Progenitor cell of endocrine pancreas (in vitro differentiated cells): ENCODE results near the gene SUFU. TPM values are rescaled to one million over a fixed set of nuclear protein-coding genes. Genes with fewer than 3 reads are reported as not detected.

Experiments used
- DNase-seq: peaks from one replicate; pipeline ENCODE4 v3.0.0; 2021; ENCODE audit warnings: low spot score; ENCODE audit not compliant: unreplicated experiment
- H3K27ac Mint-ChIP-seq: 2 replicates; pipeline ENCODE4 v1.8.0; 2021; ENCODE audit warnings: mild to moderate bottlenecking, moderate library complexity, mixed read lengths
- H3K27me3 Mint-ChIP-seq: 2 replicates; pipeline ENCODE4 v1.8.0; 2021; ENCODE audit warnings: mixed read lengths
- H3K36me3 Mint-ChIP-seq: 2 replicates; pipeline ENCODE4 v1.8.0; 2022; ENCODE audit warnings: mixed read lengths; ENCODE audit not compliant: insufficient read depth
- H3K4me1 Mint-ChIP-seq: 2 replicates; pipeline ENCODE4 v1.8.0; 2021; ENCODE audit warnings: low read depth, mixed read lengths
- H3K4me3 Mint-ChIP-seq: 2 replicates; pipeline ENCODE4 v1.8.0; 2021; ENCODE audit warnings: low read depth, mild to moderate bottlenecking, moderate library complexity, mixed read lengths
- H3K9me3 Mint-ChIP-seq: 2 replicates; pipeline ENCODE4 v1.8.0; 2021; ENCODE audit warnings: low read depth, mixed read lengths
- total RNA-seq: library from RNA; stranded (reverse); gene quantifications from 2 replicates; pipeline ENCODE4 v1.2.1, GENCODE V29; 2021
- TF ChIP-seq, protein P1 (sequence below): fragments of 200-600 bp; sonication (generic); IDR thresholded peaks from one replicate; pipeline ENCODE4 v1.5.0; 2021; ENCODE audit warnings: antibody characterized with exemption, mild to moderate bottlenecking; ENCODE audit not compliant: unreplicated experiment

Gene SUFU
- total RNA-seq, 1 donor from 2014 or later: 25.8 TPM

DNA sequence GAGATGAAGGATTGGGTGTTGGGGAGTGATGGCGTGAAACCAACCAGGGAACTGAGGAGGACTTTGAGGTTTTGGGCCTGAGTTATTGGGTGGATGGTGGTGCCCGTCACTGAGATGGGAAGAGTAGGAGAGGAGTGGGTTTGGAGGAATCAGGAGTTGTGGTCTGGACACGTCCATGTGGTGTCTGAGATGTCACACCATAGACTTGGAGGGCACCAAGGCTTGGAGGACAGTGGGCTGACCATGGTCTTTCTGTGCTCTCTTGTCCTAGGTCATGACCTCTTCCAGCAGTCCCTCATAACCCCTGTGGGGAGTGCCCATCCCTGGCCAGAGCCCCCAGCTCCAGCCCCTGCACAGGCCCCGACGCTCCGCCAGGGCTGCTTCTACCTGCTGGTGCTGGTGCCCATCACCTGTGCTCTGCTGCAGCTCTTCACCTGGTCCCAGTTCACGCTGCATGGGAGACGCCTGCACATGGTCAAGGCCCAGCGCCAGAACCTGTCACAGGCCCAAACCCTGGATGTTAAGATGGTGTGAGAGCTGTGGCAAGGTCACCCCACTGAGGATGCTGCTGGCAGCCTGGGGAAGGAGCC is 28.2 kb upstream of the SUFU start:
- Mint-ChIP-seq H3K27ac (no peak overlapping the region), H3K9me3 (no peaks in the 10 kb centered on the region), H3K27me3 (no peaks in the 10 kb centered on the region), H3K4me3 (no peak overlapping the region), H3K4me1 (no peaks in the 10 kb centered on the region), H3K36me3 (peaks cover 8% of the 10 kb centered on the region)
- no peak for DNase-seq
- TF ChIP-seq, protein P1, sequence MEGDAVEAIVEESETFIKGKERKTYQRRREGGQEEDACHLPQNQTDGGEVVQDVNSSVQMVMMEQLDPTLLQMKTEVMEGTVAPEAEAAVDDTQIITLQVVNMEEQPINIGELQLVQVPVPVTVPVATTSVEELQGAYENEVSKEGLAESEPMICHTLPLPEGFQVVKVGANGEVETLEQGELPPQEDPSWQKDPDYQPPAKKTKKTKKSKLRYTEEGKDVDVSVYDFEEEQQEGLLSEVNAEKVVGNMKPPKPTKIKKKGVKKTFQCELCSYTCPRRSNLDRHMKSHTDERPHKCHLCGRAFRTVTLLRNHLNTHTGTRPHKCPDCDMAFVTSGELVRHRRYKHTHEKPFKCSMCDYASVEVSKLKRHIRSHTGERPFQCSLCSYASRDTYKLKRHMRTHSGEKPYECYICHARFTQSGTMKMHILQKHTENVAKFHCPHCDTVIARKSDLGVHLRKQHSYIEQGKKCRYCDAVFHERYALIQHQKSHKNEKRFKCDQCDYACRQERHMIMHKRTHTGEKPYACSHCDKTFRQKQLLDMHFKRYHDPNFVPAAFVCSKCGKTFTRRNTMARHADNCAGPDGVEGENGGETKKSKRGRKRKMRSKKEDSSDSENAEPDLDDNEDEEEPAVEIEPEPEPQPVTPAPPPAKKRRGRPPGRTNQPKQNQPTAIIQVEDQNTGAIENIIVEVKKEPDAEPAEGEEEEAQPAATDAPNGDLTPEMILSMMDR: no peak

DNA sequence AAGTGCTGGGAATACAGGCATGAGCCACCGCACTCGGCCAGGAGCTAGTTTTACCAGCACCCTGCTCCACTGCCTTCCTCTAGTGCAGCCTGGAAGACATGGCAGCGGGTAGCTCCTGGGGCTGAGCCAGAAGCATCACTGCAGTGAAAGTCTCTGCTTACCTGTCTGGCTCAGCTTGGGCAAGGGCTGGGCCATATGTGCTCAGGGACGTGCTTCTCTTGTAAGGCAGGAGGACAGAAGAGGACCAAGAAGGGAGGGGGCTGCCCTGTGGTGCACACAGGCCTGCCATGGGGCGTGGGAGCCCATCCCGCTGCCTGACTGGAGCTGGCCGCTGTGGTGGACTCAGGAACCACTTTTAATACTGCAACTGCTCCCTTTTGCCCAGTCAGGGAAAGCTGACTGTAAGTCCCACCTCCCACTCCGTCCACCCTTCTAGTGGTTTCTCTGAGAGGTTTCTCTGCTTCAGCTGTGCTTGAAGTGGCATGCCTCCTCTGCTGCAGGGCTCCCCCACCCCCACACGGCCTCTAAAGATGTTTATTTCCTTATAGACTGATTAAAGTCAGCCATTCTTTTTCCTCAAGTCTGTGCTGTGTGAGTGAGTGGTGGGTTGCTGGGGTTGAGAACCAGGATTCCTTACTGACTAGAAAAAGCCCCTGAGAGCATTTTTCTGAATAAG is 27.2 kb upstream of the SUFU start:
- H3K9me3 Mint-ChIP-seq: no peaks in the 10 kb centered on the region
- no peak overlapping the region for H3K4me3 Mint-ChIP-seq
- H3K4me1 Mint-ChIP-seq: no peaks in the 10 kb centered on the region
- peaks cover 8% of the 10 kb centered on the region for H3K36me3 Mint-ChIP-seq
- TF ChIP-seq, protein P1: no peak
- DNase-seq: no peak
- no peaks in the 10 kb centered on the region for H3K27me3 Mint-ChIP-seq
- no peak overlapping the region for H3K27ac Mint-ChIP-seq

DNA sequence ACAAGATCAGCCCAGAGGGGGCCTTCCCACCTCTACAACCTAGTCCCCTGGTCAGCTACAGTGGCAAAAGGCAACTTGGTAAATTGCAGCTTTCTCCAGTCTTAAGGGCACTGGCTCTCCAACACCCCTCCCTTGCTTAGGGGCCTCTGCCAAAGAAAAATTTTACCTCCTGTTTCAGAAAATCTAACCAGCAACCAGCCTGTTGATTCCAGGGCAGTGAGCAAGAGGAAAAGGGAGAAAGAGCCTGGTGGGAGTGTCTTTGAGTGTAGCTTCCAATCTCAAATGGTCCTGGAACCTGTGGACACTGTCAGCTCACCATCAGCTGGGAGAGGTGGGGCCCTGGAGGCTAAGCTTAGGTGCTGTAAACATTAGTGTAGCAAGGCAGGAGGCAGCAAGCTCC is 24.1 kb upstream of the SUFU start:
- TF ChIP-seq, protein P1: no peak
- H3K4me1 Mint-ChIP-seq: no peaks in the 10 kb centered on the region
- no peaks in the 10 kb centered on the region for H3K9me3 Mint-ChIP-seq
- no peak overlapping the region for H3K4me3 Mint-ChIP-seq
- peak overlapping the region; percentile 20 for H3K27ac Mint-ChIP-seq
- H3K36me3 Mint-ChIP-seq: peaks cover 10% of the 10 kb centered on the region
- DNase-seq: no peak
- H3K27me3 Mint-ChIP-seq: no peaks in the 10 kb centered on the region

DNA sequence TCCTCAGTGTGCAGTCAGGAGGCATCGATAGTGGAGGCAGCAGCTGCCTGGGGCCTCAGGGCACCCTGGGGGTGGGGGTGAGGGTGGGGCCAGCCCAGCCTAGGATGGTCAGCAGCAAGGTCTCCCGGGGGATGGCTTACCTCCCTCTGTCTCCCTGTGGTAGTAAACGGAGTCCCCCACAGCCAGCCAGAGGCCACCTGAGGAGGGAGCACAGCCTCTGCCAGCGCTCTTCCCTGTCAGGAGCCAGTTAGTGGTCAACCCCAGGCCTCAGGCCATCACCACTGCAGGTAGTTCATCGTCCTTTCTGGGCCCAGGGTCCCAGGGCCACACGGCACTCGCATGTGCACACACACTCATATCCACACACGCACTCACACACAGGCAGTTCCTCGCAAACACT is 23.4 kb upstream of the SUFU start:
- no peaks in the 10 kb centered on the region for H3K4me1 Mint-ChIP-seq
- no peak overlapping the region for H3K4me3 Mint-ChIP-seq
- H3K36me3 Mint-ChIP-seq: peaks cover 8% of the 10 kb centered on the region
- no peaks in the 10 kb centered on the region for H3K9me3 Mint-ChIP-seq
- DNase-seq: no peak
- TF ChIP-seq, protein P1: no peak
- H3K27me3 Mint-ChIP-seq: no peaks in the 10 kb centered on the region
- no peak overlapping the region for H3K27ac Mint-ChIP-seq

DNA sequence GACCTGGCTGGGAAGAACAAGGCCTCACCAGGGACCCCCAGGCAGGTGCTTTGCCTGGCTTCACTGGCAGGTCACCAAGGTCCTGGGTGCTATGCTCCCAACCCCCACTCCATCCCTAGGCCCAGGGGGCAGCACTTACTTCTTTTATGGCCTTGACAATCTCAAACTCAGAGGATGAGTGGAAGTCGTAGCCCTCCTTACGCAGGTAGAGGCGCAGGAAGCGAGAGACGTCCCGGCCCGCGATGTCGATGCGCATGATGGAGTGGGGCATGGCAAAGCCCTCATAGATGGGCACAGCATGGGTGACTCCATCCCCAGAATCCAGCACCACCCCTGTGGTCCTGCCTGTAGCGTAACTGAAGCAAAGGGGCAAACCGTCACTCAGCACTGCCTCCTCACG is 19.8 kb upstream of the SUFU start:
- no peaks in the 10 kb centered on the region for H3K27me3 Mint-ChIP-seq
- H3K9me3 Mint-ChIP-seq: no peaks in the 10 kb centered on the region
- no peak for DNase-seq
- H3K36me3 Mint-ChIP-seq: peaks cover 12% of the 10 kb centered on the region
- TF ChIP-seq, protein P1: no peak
- no peak overlapping the region for H3K4me3 Mint-ChIP-seq
- H3K4me1 Mint-ChIP-seq: no peaks in the 10 kb centered on the region
- H3K27ac Mint-ChIP-seq: no peak overlapping the region
